ENCODE results near the gene MOB3B.

The MOB3B gene

DNA sequence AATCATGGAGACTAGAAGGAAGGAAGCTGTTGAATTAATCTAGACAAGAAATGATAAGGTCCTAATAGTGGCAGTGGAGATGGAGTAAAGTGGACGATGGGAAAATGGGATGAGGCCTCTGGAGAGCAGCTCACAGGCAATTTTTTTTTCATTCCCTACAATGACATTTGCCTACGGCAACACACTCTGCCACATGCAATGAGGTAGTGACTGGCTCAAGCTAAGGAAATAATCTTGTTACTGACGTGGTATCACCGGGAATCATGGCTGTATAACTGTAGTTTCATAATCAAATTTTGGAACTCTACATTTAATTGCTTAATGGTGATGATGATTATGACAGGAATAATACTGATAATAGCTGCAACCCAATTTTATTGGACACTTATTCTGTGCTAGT, 12.1 kb upstream of the MOB3B start:
- H3K27ac ChIP-seq: no peak overlapping the region
- no peak for TF ChIP-seq CTCF (conservative IDR thresholded peaks at IDR 0.05)

DNA sequence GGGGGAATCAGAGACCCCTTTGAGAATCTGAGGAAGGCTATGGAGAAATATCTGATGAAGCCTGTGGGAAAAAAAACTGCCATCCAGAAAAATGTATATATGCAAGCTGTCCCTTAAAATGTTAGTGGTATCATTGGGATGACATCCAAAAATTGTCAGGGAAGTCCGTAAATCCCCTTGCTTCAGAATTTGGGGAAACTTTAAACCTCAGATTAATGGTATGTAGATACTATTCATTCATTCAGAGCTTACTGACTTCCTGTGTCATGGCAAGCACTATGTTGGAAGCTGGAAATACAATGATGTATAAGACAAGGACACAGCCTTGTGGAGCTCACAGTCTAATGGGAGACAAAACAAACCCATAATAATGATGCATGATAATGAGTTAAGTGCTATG, 10.9 kb upstream of the MOB3B start:
- H3K27ac ChIP-seq: no peak overlapping the region
- no peak for TF ChIP-seq CTCF (conservative IDR thresholded peaks at IDR 0.05)

GRCh38 chr9:27539479-27540441, 10.1 kb upstream of the MOB3B start:
- no peak overlapping the region for H3K27ac ChIP-seq
- TF ChIP-seq CTCF (conservative IDR thresholded peaks at IDR 0.05): no peak

GRCh38 chr9:27538647-27539046, 9.0 kb upstream of the MOB3B start:
- TF ChIP-seq CTCF (conservative IDR thresholded peaks at IDR 0.05): no peak
- no peak overlapping the region for H3K27ac ChIP-seq

- no peak for TF ChIP-seq CTCF (conservative IDR thresholded peaks at IDR 0.05)
- no peak overlapping the region for H3K27ac ChIP-seq
Measured at GRCh38 chr9:27537756-27538155, 8.1 kb upstream of the MOB3B start.

- no peak overlapping the region for H3K27ac ChIP-seq
- no peak for TF ChIP-seq CTCF (conservative IDR thresholded peaks at IDR 0.05)
Measured at GRCh38 chr9:27537027-27537435, 7.4 kb upstream of the MOB3B start.

- no peak overlapping the region for H3K27ac ChIP-seq
- no peak for TF ChIP-seq CTCF (conservative IDR thresholded peaks at IDR 0.05)
Measured at GRCh38 chr9:27536168-27536567, 6.6 kb upstream of the MOB3B start.
